Mucosa of gallbladder (tissue), 1 donor: ENCODE data around the gene ZBTB17. TPM values are rescaled to one million over a fixed set of nuclear protein-coding genes. Genes with fewer than 3 reads are reported as not detected.
"Not testable (repeated sequence)": the region's sequence is repeated elsewhere in the genome, so short reads cannot be mapped to it uniquely, and the experiment has no call there.

Source experiments
- DNase-seq: peaks from one replicate; pipeline ENCODE4 v3.0.0-alpha.2; 2020; ENCODE audit warnings: low spot score
- total RNA-seq: library from RNA; stranded (reverse); gene quantifications from one replicate; pipeline ENCODE4 v1.2.1, GENCODE V29; 2021
- donor health status: DM: no; HTN: no; CAD: no.

ZBTB17 gene
- total RNA-seq, 1 donor from 2014 or later, result 41.3 TPM

DNA sequence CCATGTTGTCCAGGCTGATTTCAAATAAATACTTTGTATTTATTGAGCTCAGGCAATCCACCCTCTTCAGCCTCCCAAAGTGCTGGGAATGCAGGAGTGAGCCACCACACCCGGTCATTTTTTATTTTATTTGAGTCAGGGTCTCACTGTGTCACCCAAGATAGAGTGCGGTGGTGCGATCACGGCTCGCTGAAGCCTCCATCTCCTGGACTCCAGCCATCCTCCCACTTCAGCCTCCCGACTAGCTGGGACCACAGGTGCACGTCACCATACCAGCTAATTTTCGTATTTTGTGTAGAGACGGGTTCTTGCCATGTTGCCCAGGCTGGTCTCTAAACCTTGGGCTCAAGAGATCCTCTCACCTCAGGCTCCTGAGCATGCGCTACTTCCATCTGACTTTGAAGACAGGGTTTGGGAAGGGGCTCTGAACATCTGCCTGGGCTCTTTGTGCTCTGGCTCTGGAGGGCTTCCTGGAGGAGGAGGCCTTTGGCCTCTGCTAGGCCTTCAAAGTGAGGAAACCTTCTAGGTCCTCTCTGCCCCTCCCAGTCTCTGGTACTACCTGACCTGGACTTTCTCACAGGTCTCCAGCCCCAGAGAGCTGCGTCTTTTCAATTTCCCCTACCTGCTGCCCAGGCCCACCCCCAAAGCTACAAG lies 36.2 kb upstream of the ZBTB17 start:
- no peak for DNase-seq

DNA sequence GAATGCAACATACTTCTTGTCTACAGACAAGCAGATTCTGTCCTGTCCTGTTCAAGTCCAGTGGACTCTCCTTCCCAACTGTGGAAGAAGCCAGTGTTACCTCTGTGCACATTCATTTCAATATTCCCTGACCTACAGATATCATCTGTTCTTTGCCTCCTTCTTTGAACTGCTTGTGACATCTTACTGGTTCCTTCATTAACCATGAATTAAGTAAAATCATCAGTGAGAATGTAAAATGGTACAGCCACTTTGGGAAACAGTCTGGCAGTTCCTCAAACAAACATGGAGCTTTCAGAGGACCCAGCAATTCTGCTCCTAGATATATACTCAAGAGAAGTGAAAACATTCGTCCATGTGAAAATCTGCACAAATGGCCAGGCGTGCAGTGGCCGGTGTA lies 34.9 kb upstream of the ZBTB17 start:
- no peak for DNase-seq

DNA sequence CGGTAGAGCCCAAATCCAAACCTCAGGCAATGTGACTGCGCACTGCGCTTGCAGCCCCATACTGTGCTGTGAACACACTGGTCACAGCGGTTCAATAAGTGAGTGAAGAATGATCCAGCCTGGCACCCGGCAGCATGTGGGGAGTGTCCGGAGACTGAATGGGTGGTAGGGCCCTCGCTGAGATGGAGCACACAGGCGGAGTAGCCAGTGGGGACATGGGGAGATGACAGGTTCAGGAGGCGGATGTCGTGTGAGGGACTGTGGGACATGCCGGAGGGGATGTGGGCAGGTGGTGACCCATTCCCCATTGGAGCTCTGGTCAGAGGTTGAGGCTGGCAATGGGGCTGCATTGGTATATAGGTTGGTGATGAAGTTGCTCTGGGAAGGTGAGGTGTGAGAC lies 33.8 kb upstream of the ZBTB17 start:
- no peak for DNase-seq

DNA sequence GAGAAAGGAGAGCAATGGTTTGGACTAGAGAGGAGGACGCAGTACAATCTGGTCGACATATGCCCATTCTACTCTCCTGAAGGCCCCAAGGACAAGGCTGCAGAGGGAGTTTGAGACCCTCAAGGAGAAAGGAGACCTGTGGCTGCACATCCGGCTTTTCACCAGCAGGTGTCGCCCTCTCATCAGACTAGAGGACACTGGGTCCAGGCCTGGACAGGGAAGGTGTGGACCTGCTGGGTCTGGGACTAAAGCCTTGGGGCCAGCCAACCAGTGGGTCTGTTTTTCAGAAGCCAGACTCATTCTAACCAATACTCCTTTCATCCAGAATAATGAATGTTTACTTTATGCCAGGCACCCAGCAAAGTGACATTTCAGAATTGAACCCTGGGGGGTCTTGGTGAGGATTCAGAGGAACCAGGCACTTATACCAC lies 33.1 kb upstream of the ZBTB17 start:
- peak; percentile 79 for DNase-seq

DNA sequence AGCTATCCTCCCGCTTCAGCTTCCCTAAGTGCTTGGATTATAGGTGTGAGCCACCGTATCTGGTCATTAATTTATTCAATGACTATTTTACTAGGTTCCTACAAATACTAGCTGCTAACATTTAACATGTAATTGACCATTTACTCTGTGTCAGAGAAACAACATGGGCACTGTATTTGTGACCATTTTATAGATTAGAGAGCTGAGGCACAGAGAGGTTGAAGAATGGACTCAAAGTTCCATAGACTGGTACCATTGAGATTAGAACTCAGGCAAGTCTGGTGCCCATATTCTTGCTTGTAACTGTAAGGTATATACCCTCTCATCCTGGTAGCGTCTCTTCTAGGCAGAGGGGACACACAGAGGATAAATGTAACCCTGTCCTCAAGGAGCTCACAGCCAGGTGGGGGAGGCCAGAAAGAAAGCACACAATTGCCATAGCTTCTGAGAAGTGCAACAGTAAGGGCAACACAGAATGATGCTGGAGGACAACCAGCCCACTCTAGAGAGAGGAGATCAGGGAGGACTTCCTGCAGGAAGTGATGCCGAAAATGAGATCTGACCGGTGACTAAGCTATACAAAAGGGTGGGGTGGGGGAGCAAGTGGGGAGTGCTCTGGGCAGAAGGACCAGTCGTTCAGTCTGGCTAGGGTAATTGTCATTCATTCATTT lies 31.9 kb upstream of the ZBTB17 start:
- no peak for DNase-seq

DNA sequence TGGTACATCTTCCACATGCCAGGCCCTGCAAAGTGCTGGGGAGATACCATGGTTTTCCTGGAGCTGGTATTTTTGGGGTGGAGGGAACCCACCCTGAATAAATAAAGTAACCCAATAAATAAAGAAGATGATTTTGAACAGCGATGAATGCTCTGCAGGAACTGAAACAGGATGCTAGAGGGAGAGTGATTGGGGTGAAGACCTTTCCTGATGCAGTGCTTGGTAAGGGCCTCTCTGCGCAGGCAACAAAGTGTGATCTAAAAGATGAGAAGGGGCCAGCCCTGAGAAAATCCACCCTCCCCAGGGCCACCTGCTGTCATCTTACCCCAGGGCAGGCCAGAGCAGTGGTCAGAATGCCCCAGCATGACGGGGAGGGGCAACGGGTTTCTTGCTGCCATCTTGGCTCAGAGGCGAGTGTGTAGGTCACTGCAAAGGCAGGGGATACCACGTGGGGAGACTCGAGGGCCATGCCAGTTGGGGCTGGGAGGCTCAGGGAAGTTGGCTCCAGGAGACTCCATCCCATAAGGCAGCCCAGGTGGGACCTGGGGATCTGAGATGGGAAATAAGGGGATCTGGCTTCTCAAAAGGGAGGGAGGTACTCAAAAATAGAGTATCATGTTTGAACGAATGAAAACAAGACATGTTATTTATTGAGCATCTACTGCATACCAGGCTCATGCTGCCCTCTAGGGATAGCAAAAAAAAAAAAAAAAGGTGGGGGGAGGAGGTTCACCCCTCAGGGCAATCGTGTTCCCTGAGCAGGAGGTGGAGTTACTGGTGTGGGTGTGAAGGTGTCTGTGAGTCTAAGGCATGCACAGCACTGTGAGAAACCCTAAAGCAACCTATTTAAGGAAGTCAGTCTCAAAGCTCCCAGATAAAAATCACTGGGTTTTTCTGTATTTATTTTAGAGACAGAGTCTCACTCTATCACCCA lies 30.9 kb upstream of the ZBTB17 start:
- no peak for DNase-seq

DNA sequence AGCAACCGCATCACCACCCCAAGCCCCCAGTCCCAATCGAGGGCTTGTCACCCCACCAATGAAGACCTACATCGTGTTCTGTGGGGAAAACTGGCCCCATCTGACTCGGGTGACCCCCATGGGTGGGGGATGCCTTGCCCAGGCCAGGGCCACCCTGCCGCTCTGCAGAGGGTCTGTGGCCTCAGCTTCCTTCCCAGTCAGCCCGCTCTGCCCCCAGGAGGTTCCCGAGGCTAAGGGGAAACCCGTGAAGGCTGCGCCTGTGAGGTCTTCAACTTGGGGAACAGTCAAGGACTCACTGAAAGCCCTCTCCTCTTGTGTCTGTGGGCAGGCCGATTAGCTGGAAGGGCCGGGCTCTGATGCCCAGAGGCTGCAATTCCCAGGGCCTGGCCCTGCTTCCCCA lies 30.1 kb upstream of the ZBTB17 start:
- DNase-seq, result no peak

DNA sequence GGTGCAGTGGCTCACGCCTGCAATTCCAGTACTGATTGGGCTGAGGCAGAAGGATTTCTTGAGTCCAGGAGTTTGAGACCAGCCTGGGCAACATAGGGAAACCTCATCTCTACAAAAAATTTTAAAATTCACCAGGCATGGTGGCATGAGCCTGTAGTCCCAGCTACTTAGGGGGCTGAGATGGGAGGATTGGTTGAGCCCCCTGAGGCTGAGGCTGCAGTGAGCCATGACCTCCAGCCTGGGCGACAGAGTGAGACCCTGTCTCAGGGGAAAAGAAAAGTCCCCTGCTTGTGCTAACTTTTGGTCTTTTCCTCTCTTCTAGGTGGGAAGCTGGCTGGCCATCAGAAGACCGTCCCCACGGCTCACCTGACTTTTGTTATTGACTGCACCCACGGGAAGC lies 29.7 kb upstream of the ZBTB17 start:
- no peak for DNase-seq

DNA sequence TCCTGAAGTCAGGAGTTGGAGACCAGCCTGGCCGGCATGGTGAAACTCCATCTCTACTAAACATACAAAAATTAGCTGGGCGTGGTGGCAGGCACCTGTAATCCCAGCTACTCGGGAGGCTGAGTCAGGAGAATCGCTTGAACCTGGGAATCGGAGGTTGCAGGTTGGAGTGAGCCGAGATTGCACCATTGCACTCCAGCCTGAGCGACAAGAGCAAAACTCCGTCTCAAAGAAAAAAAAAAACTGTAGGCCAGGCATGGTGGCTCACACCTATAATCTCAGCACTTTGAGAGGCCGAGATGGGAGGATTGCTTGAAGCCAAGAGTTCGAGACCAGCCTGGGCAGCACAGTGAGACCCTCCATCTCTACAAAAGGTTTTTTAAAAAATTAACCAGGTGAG lies 25.4 kb upstream of the ZBTB17 start:
- DNase-seq, result not testable (repeated sequence)

DNA sequence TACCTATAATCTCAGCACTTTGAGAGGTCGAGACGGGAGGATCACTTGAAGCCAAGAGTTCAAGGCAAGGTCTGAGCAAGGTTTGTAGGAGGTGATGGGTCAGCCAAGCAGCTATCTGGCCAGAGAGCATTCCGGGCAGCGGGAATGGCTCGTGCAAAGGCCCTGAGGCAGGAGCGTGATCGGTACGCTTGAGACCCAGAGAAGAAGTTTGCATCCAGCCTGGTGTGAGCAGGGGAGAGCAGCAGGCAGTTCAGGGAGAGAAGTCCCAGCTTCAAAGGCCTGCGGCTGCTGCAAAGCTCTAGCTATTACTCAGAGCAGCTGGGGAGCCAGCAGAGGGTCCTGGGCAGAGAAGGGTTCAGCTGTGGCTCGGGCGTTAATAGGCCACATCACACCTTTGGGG lies 23.0 kb upstream of the ZBTB17 start:
- no peak for DNase-seq

DNA sequence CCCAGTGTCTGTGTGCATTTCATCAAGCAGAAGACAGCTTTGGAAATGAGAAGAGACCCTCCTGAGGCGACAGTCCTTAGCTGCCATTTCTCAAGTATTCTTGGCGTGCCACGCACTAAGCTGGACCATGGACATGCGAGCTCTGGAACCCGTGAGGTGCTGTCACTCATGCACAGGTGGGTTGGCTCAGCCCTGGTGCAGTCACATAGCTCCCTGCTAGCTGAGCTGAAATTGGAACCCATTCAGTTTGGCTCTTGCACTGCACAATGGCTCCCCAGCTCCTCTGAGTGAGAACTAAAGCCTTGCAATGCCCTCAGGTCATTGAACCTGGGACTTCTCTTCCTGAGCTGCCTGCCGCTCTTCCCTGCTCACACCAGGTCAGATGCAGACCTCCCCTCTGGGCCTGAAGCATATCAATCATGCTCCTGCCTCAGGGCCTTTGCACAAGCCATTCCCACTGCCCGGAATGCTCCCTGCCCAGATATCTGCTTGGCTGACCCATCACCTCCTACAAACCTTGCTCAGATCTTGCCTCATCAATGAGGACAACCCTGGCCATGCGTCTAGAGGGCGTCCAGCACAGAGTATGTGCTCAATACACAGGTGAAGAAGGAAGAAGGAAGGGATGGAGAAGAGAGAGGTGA lies 21.9 kb upstream of the ZBTB17 start:
- DNase-seq, result no peak

DNA sequence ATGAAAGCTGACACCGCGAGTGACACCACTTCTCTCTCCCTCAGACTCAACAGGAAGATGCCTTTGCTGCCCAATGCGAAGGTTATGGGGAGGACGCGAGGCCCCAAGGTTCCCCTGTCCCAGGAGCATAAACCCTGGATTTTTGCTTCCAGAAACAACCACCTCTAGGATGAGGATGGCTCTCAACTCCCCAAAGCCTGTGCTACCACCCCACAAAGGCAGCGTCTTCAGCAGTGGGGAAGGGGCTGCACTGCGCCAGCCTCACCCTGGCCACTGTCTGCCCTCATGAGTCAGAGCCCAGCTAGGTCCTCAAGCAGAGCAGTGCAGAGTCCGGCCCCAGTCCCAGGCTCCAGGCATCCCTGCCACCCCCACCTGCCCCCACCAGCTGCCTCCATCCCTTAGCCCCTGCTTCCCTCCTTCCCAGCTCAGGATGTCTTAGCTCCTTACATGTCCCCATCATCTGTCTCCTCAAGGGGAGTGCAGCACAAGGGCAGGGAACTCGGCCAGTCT lies 21.2 kb upstream of the ZBTB17 start:
- no peak for DNase-seq

DNA sequence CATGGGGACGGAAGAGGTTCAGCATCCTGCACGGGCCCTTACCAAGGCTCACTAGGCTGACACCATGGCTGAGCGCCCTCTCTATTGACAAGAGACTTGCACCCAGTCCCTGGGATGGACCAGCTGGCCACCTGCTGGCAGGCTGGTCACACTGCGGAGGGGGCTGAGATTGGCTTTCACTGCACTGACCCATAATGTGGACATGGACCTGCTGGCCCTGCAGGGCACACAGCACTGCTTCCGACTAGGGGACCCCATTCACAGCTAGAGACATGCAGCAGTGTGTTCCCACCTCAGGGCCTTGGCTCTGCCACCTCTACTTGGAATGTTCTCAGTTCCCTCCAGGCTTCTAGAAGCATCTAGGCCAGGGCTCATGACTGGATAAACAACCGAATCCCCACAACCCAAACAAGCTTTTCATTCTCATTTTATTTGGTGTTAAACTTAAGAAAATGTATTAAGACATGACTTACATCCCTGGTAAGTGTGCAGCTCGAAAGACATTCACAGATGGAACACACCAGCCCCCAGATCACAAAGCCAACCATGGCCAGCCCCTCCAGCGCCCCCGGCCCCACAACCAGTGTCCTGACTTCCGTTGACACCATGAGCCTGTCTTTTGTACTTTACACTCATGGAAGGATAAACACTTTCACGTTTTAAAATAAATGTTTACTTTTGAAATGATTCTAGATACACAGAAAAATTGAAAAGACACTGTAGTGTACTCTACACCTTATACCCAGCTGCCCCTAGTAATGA lies 18.9 kb upstream of the ZBTB17 start:
- peak; percentile 56 for DNase-seq

DNA sequence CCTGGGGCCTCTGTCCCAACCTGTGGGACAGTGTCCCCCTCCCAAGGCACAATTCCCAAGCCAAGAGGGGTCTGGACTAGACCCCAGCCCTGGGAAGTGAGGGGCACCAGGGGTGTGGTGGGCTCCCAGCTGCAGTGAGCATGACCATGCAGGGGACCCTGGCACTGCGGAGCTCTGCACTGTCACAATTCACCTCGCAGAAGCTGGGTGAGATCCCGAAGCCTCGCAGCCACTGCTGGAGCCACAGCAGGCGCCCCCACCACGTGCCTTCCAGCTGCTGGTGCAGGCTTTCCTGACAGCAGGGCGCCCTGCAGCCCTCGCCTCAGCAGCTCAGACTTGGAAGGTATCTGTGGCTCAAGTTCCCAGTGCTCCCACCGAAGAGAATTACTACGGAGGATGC lies 18.2 kb upstream of the ZBTB17 start:
- no peak for DNase-seq

DNA sequence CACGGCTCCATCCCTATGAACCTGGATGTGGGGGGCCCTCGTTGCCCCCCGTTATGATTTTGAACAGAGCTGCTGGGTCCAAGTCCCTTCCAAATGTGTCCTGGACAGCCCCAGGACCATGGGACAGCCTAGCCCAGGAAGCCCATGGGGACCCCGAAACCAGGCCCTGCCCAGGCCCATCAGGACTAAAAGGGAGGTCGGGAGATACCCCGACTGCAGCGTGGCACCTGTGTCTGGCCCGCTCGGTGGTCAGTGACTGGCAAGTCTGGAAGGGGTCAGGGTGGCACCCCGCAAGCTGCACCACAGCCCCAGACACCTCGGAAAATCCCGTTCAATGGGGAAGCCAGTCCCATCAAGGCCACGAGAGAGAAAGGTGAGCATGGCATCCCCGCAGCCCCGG lies 17.8 kb upstream of the ZBTB17 start:
- DNase-seq, result no peak

DNA sequence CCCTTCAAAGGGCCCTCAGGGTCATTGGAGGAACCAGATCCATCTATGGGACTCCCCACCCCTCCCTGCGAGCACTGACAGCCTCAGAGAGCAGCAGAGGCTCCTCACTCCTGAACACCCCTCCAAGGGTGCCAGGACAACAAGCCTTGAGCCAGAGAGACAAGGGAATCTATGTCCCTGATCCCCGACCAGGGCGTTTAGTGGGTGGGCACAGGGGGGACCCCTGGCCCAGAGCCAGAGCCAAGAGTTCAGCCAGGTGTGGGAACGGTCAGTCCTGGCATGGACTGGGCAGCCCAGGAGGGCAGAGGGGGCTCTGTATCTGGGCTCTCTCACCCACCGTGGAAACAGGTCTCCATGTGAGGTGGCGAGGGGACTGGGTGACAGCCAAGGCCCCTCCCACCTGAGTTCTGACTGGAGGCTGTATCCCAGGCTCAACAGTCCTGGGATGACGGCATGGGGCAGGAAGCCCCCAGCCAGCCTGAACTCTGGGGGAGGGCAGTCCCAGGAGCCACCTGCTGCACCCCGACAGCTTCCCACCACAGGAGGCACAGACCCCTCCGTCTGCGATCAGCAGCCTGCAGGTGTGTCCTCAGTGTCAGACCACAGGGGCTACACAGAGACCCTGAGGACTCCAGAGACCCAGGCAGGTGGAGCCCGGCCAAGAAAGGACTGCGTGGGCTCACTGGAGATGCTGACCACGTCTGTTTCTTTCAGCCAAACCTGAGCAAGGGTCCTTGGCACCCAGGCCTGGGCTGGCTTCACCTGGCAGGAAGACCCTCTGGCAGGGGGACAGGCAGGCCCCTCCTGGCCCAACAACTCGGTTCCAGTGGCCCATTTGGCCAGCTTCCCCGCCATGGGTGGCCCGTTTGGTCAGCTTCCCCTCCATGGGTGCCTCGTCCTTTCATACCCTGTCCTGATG lies 16.9 kb upstream of the ZBTB17 start:
- no peak for DNase-seq

DNA sequence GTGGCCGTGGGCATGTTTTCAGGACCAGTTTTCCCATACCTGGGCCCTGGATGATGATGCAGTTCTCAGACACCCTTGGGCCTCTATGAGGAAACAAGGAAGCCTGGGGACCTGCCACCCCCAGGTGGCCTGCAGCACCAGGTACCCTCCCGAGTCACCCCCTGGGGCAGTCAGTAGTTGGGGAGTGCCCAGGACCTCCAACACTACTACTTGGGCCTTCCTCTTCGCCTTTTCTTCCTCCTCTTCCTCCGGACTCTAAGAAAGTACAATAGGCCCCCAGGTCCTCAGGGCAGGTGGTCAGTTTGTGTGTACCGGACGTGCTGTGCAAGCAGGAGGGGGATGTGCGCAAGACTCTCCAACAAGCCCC lies 16.3 kb upstream of the ZBTB17 start:
- DNase-seq, result no peak

DNA sequence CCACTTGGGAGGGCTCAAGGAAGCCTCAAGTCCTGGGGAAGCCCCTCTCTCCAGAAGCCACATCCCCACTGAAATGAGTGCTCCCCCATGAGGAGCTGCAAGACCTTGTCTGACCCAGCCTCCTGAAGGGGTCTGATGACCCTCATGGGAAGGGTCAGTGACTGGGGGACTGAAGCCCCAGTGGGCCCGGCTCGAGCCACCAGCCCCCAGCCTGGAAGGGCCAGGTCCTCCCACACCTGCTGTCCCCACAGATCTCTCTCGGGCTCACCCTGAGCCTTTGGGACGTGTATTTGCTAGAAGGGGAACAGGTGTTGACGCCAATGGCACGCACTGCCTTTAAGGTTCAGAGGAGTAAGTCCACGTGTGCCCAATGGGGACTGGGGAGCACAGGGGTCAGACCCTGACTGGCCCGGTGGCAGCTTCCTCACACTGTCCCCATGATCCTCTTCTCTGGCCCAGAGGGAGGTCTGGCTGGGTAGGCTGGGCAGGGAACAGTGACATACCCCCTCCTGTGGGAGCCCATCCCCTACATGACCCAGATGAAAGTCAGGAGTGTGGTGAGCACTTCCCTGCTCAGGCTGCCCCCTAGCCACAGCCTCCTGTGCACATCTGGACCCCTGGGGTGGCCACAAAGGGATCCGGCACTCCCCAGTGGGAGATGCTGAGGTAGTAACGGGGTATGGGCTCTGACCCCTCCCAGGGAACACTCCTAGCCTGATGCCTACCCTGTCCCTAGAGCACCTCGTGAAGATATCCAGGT lies 15.7 kb upstream of the ZBTB17 start:
- DNase-seq, result no peak

DNA sequence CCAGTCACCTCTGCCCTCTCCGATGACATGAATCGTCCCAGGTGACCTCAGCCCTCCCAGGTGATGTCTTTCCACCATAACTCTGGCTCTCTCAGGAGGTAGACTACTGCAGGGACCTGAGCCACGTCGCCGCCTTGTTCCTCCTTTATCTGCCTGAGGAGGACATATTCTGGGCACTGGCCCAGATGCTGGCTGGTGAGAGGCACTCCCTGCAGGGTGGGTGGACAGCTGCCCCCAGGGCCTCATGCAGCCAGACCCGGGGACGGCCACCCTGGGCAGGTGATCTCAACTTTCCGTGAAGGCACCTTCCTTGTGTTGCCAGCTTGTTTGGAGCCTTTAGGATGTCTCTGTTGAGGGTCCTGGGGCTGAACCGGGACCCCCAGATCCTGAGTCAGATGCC lies 13.9 kb upstream of the ZBTB17 start:
- DNase-seq, result no peak
